Muscle layer of duodenum (tissue), 2 donors: ENCODE data around the gene TSKS.

Experiments
- H3K27ac ChIP-seq: one replicate; pipeline ENCODE4 v1.7.0; 2013; ENCODE audit warnings: mild to moderate bottlenecking, low read length
- H3K27me3 ChIP-seq: one replicate; pipeline ENCODE4 v1.7.0; 2013; ENCODE audit warnings: low read depth, mild to moderate bottlenecking, control low read depth, low read length
- H3K36me3 ChIP-seq, 2 donors: one replicate each; pipeline ENCODE4 v1.7.0; 2013; ENCODE audit warnings: low read length in 2 of 2, control low read depth in 1 of 2, mild to moderate bottlenecking in 1 of 2; ENCODE audit not compliant: insufficient read depth in 2 of 2, control insufficient read depth in 1 of 2
- H3K4me1 ChIP-seq, 2 donors: one replicate each; pipeline ENCODE4 v1.7.0; 2013; ENCODE audit warnings: low read length in 2 of 2, mild to moderate bottlenecking in 2 of 2, control low read depth in 1 of 2, moderate library complexity in 1 of 2; ENCODE audit not compliant: insufficient read depth in 2 of 2, control insufficient read depth in 1 of 2
- H3K4me3 ChIP-seq, 2 donors: one replicate each; pipeline ENCODE4 v1.7.0; 2013; ENCODE audit warnings: low read length in 2 of 2, low read depth in 1 of 2, mild to moderate bottlenecking in 1 of 2
- H3K9me3 ChIP-seq, 2 donors: one replicate each; pipeline ENCODE4 v1.7.0; 2013; ENCODE audit warnings: low read length in 2 of 2, control low read depth in 1 of 2, mild to moderate bottlenecking in 1 of 2; ENCODE audit not compliant: control insufficient read depth in 1 of 2
- donor health status: healthy.

The TSKS gene

GRCh38 chr19:49805822-49806619 is 42.9 kb upstream of the TSKS start:
- peaks cover 0 to 19% of the 10 kb centered on the region in 2 donors for H3K4me1 ChIP-seq
- no peak overlapping the region for H3K27ac ChIP-seq
- no peaks in the 10 kb centered on the region for H3K27me3 ChIP-seq
- no peak overlapping the region for H3K4me3 ChIP-seq
- peaks cover 9 to 33% of the 10 kb centered on the region in 2 donors for H3K36me3 ChIP-seq
- no peaks in the 10 kb centered on the region for H3K9me3 ChIP-seq

- Histone ChIP-seq H3K36me3 (peaks cover 17 to 58% of the 10 kb centered on the region in 2 donors), H3K27me3 (no peaks in the 10 kb centered on the region), H3K27ac (no peak overlapping the region), H3K4me1 (peaks cover 0 to 18% of the 10 kb centered on the region in 2 donors), H3K4me3 (no peak overlapping the region), H3K9me3 (no peaks in the 10 kb centered on the region)
Observed at GRCh38 chr19:49803529-49803856, 40.4 kb upstream of the TSKS start.

- no peak overlapping the region for H3K27ac ChIP-seq
- peaks cover 22 to 63% of the 10 kb centered on the region in 2 donors for H3K36me3 ChIP-seq
- peak overlapping the region in 1 of 2 donors; percentile 63 for H3K4me3 ChIP-seq
- H3K4me1 ChIP-seq: peaks cover 0 to 13% of the 10 kb centered on the region in 2 donors
- no peaks in the 10 kb centered on the region for H3K9me3 ChIP-seq
- no peaks in the 10 kb centered on the region for H3K27me3 ChIP-seq
Observed at GRCh38 chr19:49802836-49803528, 39.9 kb upstream of the TSKS start.

GRCh38 chr19:49801966-49802661 is 39.0 kb upstream of the TSKS start:
- Histone ChIP-seq H3K4me1 (peaks cover 0 to 7% of the 10 kb centered on the region in 2 donors), H3K9me3 (no peaks in the 10 kb centered on the region), H3K36me3 (peaks cover 25 to 63% of the 10 kb centered on the region in 2 donors), H3K27me3 (no peaks in the 10 kb centered on the region), H3K4me3 (peak overlapping the region in 1 of 2 donors; percentile 63), H3K27ac (no peak overlapping the region)

DNA sequence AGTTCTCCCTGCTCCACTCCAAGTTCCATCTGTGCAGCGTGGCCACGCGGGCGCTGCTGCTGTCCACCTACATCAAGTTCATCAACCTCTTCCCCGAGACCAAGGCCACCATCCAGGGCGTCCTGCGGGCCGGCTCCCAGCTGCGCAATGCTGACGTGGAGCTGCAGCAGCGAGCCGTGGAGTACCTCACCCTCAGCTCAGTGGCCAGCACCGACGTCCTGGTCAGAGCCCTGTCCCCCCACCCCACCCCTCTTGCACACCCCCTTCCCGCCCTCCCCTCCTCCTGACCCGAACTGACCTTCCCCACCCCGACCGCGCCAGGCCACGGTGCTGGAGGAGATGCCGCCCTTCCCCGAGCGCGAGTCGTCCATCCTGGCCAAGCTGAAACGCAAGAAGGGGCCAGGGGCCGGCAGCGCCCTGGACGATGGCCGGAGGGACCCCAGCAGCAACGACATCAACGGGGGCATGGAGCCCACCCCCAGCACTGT is 38.3 kb upstream of the TSKS start:
- peak overlapping the region in 1 of 2 donors; percentile 63 for H3K4me3 ChIP-seq
- H3K4me1 ChIP-seq: peaks cover 0 to 7% of the 10 kb centered on the region in 2 donors
- H3K27me3 ChIP-seq: no peaks in the 10 kb centered on the region
- H3K9me3 ChIP-seq: no peaks in the 10 kb centered on the region
- no peak overlapping the region for H3K27ac ChIP-seq
- peaks cover 32 to 66% of the 10 kb centered on the region in 2 donors for H3K36me3 ChIP-seq

DNA sequence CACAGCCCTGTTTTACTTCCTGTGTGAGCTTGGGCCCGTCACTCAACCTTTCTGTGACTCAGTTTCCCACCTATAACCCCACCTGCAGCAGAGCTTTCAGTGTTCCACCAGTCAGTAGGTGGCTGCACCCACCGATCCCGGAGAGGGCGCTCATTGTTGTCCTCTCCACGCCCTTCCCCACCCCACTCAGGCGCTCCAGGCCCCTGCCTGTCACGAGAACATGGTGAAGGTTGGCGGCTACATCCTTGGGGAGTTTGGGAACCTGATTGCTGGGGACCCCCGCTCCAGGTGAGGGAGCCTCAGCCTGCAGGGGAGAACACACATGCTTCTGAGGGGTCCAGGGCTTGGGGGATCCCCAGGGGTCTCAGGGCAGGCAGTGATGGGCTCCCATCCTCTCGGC is 37.7 kb upstream of the TSKS start:
- no peak overlapping the region for H3K4me3 ChIP-seq
- H3K4me1 ChIP-seq: peaks cover 0 to 7% of the 10 kb centered on the region in 2 donors
- H3K9me3 ChIP-seq: no peaks in the 10 kb centered on the region
- H3K27me3 ChIP-seq: no peaks in the 10 kb centered on the region
- H3K36me3 ChIP-seq: peaks cover 37 to 72% of the 10 kb centered on the region in 2 donors
- H3K27ac ChIP-seq: no peak overlapping the region

DNA sequence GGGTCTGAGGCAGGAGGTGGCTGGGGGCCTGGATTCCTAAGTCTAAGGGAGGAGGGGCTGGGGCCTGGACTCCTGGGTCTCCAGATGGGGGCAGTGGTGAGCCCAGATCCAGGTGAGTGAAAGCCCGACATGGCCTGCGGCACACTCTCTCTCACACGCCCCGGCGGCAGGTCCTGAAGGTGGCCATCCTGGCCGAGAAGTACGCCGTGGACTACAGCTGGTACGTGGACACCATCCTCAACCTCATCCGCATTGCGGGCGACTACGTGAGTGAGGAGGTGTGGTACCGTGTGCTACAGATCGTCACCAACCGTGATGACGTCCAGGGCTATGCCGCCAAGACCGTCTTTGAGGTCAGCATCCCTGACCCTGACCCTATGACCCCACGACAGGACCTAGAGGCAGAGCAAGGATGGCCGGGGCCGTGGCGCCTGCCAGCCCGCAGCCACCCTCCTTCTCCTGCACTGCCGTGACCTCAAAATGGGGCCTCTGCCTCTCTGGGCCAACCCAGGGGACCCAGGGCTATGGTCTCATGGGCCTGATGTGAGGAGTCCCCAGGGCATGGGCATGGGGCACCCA is 36.8 kb upstream of the TSKS start:
- Histone ChIP-seq H3K36me3 (peaks cover 46 to 80% of the 10 kb centered on the region in 2 donors), H3K4me3 (no peak overlapping the region), H3K9me3 (no peaks in the 10 kb centered on the region), H3K27me3 (no peaks in the 10 kb centered on the region), H3K27ac (no peak overlapping the region), H3K4me1 (peaks cover 0 to 7% of the 10 kb centered on the region in 2 donors)

- H3K9me3 ChIP-seq: no peaks in the 10 kb centered on the region
- no peaks in the 10 kb centered on the region for H3K27me3 ChIP-seq
- no peak overlapping the region for H3K4me3 ChIP-seq
- no peak overlapping the region for H3K27ac ChIP-seq
- peaks cover 51 to 86% of the 10 kb centered on the region in 2 donors for H3K36me3 ChIP-seq
- peaks cover 0 to 7% of the 10 kb centered on the region in 2 donors for H3K4me1 ChIP-seq
Observed at GRCh38 chr19:49799271-49799797, 36.2 kb upstream of the TSKS start.

DNA sequence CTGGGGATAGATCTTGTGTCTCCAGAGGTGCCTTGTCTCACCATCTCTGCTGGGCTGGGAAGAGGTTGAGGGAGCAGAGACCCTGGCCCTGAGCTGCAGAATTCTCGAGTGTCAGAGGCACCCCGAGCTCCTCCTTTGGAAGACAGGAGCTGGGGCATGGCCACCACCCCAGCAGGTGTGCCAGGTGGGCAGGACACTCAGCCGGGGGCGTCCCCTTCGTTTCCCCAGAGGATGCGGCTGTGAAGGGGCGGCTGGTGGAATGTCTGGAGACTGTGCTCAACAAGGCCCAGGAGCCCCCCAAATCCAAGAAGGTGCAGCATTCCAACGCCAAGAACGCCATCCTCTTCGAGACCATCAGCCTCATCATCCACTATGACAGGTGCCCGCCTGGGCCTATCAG is 35.5 kb upstream of the TSKS start:
- Histone ChIP-seq H3K4me1 (peaks cover 0 to 7% of the 10 kb centered on the region in 2 donors), H3K36me3 (peaks cover 51 to 88% of the 10 kb centered on the region in 2 donors), H3K27me3 (no peaks in the 10 kb centered on the region), H3K4me3 (no peak overlapping the region), H3K27ac (no peak overlapping the region), H3K9me3 (no peaks in the 10 kb centered on the region)

GRCh38 chr19:49795615-49796014 is 32.5 kb upstream of the TSKS start:
- H3K9me3 ChIP-seq: no peaks in the 10 kb centered on the region
- peaks cover 0 to 7% of the 10 kb centered on the region in 2 donors for H3K4me1 ChIP-seq
- H3K36me3 ChIP-seq: peaks cover 55 to 93% of the 10 kb centered on the region in 2 donors
- H3K27me3 ChIP-seq: no peaks in the 10 kb centered on the region
- no peak overlapping the region for H3K4me3 ChIP-seq
- no peak overlapping the region for H3K27ac ChIP-seq

- H3K9me3 ChIP-seq: no peaks in the 10 kb centered on the region
- no peaks in the 10 kb centered on the region for H3K27me3 ChIP-seq
- peaks cover 48 to 77% of the 10 kb centered on the region in 2 donors for H3K36me3 ChIP-seq
- H3K27ac ChIP-seq: no peak overlapping the region
- H3K4me1 ChIP-seq: peaks cover 0 to 7% of the 10 kb centered on the region in 2 donors
- H3K4me3 ChIP-seq: no peak overlapping the region
Observed at GRCh38 chr19:49793561-49793840, 30.4 kb upstream of the TSKS start.
